ENCODE measurements around the gene SCIMP.

DNA sequence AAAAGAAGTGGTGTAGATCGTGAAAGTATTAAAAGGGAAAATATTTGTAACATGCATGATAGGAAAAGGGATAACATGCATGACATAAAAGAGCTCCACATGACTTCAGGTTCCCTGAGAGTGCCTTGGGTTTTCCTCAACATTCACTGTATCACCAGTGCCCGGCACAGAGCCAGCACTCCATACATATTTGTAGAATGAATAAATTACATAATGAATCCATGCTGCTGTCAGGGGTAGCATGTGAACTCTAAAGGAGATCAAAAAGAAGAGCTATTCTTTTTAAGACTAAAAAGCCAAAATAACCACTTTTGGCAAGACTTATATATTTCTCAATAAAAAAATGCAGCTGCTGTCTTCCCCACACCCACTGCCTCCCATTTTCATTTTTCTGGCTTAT, 40.3 kb downstream of the SCIMP start:
- TF ChIP-seq, protein P1, sequence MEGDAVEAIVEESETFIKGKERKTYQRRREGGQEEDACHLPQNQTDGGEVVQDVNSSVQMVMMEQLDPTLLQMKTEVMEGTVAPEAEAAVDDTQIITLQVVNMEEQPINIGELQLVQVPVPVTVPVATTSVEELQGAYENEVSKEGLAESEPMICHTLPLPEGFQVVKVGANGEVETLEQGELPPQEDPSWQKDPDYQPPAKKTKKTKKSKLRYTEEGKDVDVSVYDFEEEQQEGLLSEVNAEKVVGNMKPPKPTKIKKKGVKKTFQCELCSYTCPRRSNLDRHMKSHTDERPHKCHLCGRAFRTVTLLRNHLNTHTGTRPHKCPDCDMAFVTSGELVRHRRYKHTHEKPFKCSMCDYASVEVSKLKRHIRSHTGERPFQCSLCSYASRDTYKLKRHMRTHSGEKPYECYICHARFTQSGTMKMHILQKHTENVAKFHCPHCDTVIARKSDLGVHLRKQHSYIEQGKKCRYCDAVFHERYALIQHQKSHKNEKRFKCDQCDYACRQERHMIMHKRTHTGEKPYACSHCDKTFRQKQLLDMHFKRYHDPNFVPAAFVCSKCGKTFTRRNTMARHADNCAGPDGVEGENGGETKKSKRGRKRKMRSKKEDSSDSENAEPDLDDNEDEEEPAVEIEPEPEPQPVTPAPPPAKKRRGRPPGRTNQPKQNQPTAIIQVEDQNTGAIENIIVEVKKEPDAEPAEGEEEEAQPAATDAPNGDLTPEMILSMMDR (IDR thresholded peaks at IDR 0.05), result no peak
- no peak for TF ChIP-seq EZH2 (IDR thresholded peaks at IDR 0.05; ENCODE audit: borderline replicate concordance, insufficient read depth, low read depth, low read length, poor library complexity, severe bottlenecking)
